ENCODE results near the gene CNOT6L. TPM values are rescaled to one million over a fixed set of nuclear protein-coding genes. Genes with fewer than 3 reads are reported as not detected.
A peak's percentile ranks its signal among the peaks of the same experiment; 100 is the strongest.
"Not testable (repeated sequence)": the region's sequence is repeated elsewhere in the genome, so short reads cannot be mapped to it uniquely, and the experiment has no call there.

The CNOT6L gene
- 10 to 100 TPM; 45.0 to 63.8 (median 53.0) TPM for polyA plus RNA-seq (ENCODE audit: low read depth in 6 of 6)

DNA sequence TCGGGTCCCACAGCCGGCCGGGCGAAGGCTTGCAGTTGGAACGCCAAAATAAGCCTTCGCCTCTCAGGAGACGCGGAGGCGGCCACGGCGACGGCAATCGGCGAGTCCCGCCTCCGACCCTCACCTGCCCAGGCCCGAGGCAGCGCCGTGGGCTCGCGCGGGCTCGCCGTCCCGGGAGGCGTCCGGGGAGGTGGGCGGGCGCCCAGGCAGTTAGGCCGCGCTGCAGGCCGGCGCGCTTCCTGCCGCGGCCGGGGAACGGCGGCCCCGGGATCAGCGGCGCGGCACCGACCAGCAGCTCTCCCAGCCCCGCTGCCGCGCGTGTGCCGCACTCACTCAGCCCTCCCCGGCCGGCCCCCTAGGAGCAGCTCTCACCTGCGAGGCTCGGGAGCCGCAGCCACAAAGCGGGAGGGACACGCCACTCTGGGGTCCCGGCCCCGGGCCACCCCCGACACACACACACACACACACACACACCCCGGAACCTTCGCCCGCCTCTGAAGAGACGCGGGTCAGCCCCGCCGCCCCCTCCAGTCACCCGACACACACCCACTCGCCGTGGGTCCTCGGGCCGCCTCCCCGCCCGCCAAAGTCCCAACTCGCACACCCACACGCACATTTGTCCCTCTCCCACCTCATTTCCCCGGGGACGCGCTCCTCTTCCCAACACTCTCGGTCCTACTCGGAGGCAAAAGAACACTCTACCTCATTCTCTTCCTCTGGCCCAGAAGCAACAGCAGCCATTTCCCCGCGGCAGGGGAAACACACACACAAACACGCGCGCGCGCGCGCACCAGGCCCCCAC is at the start of gene CNOT6L:
Gene CNOT6L, minus strand, starts transcription at position 767 of the 802 bp plus-strand sequence. Its CDS starts 60 bp downstream, at position 707.
- H3K9me3 Mint-ChIP-seq: peaks cover 0 to 4% (median 0%) of the 10 kb centered on the region in 7 donors
- ATAC-seq (ENCODE audit: low read depth in 2 of 2): peak; percentile 20 to 24
- H3K4me1 Mint-ChIP-seq: peaks cover 43 to 63% (median 55%) of the 10 kb centered on the region in 3 donors
- H3K4me3 Mint-ChIP-seq: peak within 1 kb of the TSS; percentile 93 to 100 (median 99)
- H3K36me3 Mint-ChIP-seq: peaks cover 0 to 14% of the 10 kb centered on the region in 2 donors
- H3K27ac Mint-ChIP-seq: peak within 1 kb of the TSS; percentile 99 to 100 (median 100)
- no peaks in the 10 kb centered on the region for H3K27me3 Mint-ChIP-seq
- DNase-seq: peak; percentile 62

GRCh38 chr4:77865259-77865658 is 46.1 kb upstream of the CNOT6L start:
- H3K27me3 Mint-ChIP-seq: peaks cover 0 to 3% (median 0%) of the 10 kb centered on the region in 3 donors
- DNase-seq (no peak), ATAC-seq (ENCODE audit: low read depth in 2 of 2) (no peak)
- H3K4me3 Mint-ChIP-seq: peak overlapping the region in 2 of 8 donors; percentile 12 to 44
- peaks cover 0 to 5% of the 10 kb centered on the region in 2 donors for H3K36me3 Mint-ChIP-seq
- peaks cover 40 to 66% (median 53%) of the 10 kb centered on the region in 3 donors for H3K4me1 Mint-ChIP-seq
- no peaks in the 10 kb centered on the region for H3K9me3 Mint-ChIP-seq
- H3K27ac Mint-ChIP-seq: peak overlapping the region in 2 of 6 donors; percentile 5 to 54

- peaks cover 31 to 54% (median 42%) of the 10 kb centered on the region in 3 donors for H3K4me1 Mint-ChIP-seq
- peak overlapping the region; percentile 86 to 100 (median 99) for H3K27ac Mint-ChIP-seq
- not testable (repeated sequence) for ATAC-seq (ENCODE audit: low read depth in 2 of 2); H3K9me3 Mint-ChIP-seq; H3K36me3 Mint-ChIP-seq; DNase-seq; H3K27me3 Mint-ChIP-seq
- peak overlapping the region; percentile 94 to 99 (median 96) for H3K4me3 Mint-ChIP-seq
These were observed 44.2 kb upstream of the CNOT6L start for GRCh38 chr4:77863341-77863740.

GRCh38 chr4:77862478-77863216 is 43.5 kb upstream of the CNOT6L start, which contains the start of gene MRPL1:
Gene MRPL1 (plus strand): TSS chr4:77862830. CDS start chr4:77862849, 19 bp downstream.
- peaks cover 34 to 54% (median 41%) of the 10 kb centered on the region in 3 donors for H3K4me1 Mint-ChIP-seq

GRCh38 chr4:77861495-77861894 is 42.3 kb upstream of the CNOT6L start:
- H3K27me3 Mint-ChIP-seq: peaks cover 0 to 3% (median 0%) of the 10 kb centered on the region in 3 donors
- H3K9me3 Mint-ChIP-seq: no peaks in the 10 kb centered on the region
- no peaks in the 10 kb centered on the region for H3K36me3 Mint-ChIP-seq
- ATAC-seq (ENCODE audit: low read depth in 2 of 2) (no peak), DNase-seq (no peak)
- H3K4me3 Mint-ChIP-seq: peak overlapping the region; percentile 94 to 99 (median 96)
- H3K4me1 Mint-ChIP-seq: peaks cover 38 to 58% (median 49%) of the 10 kb centered on the region in 3 donors
- H3K27ac Mint-ChIP-seq: peak overlapping the region; percentile 99 to 100 (median 100)

More at GRCh38 chr4:77862478-77863216, 43.5 kb upstream of the CNOT6L start, which contains the start of gene MRPL1:
- no peaks in the 10 kb centered on the region for H3K9me3 Mint-ChIP-seq
- peak within 1 kb of the TSS; percentile 99 to 100 (median 100) for H3K27ac Mint-ChIP-seq
- H3K27me3 Mint-ChIP-seq: peaks cover 0 to 3% (median 0%) of the 10 kb centered on the region in 3 donors
- peak; percentile 89 for DNase-seq
- H3K4me3 Mint-ChIP-seq: peak within 1 kb of the TSS; percentile 94 to 99 (median 96)
- peak; percentile 79 for ATAC-seq (ENCODE audit: low read depth in 2 of 2)
- H3K36me3 Mint-ChIP-seq: peaks cover 0 to 5% of the 10 kb centered on the region in 2 donors

GRCh38 chr4:77859256-77859655 is 40.1 kb upstream of the CNOT6L start:
- H3K4me1 Mint-ChIP-seq: peaks cover 46 to 57% (median 55%) of the 10 kb centered on the region in 3 donors
- DNase-seq (no peak), ATAC-seq (ENCODE audit: low read depth in 2 of 2) (no peak)
- H3K4me3 Mint-ChIP-seq: no peak overlapping the region
- H3K9me3 Mint-ChIP-seq: no peaks in the 10 kb centered on the region
- peak overlapping the region in 2 of 6 donors; percentile 83 to 84 for H3K27ac Mint-ChIP-seq
- peaks cover 0 to 3% (median 0%) of the 10 kb centered on the region in 3 donors for H3K27me3 Mint-ChIP-seq
- peaks cover 0 to under 1% of the 10 kb centered on the region in 2 donors for H3K36me3 Mint-ChIP-seq

GRCh38 chr4:77856152-77856551 is 37.0 kb upstream of the CNOT6L start:
- peak overlapping the region in 4 of 8 donors; percentile 8 to 82 (median 33) for H3K4me3 Mint-ChIP-seq
- no peaks in the 10 kb centered on the region for H3K9me3 Mint-ChIP-seq
- H3K27ac Mint-ChIP-seq: peak overlapping the region in 3 of 6 donors; percentile 1 to 72 (median 4)
- H3K4me1 Mint-ChIP-seq: peaks cover 48 to 54% (median 51%) of the 10 kb centered on the region in 3 donors
- H3K27me3 Mint-ChIP-seq: no peaks in the 10 kb centered on the region
- peaks cover 0 to 6% of the 10 kb centered on the region in 2 donors for H3K36me3 Mint-ChIP-seq
- DNase-seq (no peak), ATAC-seq (ENCODE audit: low read depth in 2 of 2) (no peak)

DNA sequence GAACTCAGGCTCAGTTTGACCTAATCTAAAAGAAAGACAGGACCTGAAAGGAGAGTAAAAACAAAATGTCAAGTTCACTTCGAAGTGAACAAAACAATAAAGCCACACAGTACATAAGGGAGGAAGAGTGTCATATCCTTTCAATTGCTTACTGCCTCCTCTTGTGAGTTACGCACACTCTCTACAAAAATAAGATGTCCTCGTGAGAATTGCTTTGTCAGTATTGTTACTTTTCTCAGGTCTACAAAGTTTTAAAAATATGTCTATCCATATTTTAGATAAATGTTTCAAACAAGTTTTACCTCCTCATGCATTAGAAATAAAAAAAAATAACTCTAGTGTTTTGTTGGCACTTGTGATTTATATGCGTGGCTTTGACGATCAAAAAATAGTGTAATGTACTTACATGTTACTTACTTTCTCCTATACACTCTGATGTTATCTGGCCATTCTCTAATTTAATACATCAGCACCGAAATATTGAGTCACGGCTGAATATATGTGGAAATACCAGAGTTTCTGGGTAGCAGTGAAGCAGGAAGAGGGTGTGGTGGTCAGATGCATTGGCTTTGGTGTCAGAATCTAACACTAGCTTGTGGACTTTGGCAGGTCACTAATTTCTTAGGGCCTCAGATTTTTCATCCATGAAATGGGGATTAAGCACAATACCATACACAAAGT is 35.4 kb upstream of the CNOT6L start:
- peak overlapping the region; percentile 33 to 97 (median 84) for H3K27ac Mint-ChIP-seq
- no peaks in the 10 kb centered on the region for H3K27me3 Mint-ChIP-seq
- no peaks in the 10 kb centered on the region for H3K9me3 Mint-ChIP-seq
- H3K36me3 Mint-ChIP-seq: peaks cover 0 to 6% of the 10 kb centered on the region in 2 donors
- peaks cover 45 to 53% (median 48%) of the 10 kb centered on the region in 3 donors for H3K4me1 Mint-ChIP-seq
- peak in 1 of 2 donors; percentile 27 for ATAC-seq (ENCODE audit: low read depth in 2 of 2)
- H3K4me3 Mint-ChIP-seq: peak overlapping the region; percentile 30 to 87 (median 63)
- DNase-seq: peak; percentile 21

DNA sequence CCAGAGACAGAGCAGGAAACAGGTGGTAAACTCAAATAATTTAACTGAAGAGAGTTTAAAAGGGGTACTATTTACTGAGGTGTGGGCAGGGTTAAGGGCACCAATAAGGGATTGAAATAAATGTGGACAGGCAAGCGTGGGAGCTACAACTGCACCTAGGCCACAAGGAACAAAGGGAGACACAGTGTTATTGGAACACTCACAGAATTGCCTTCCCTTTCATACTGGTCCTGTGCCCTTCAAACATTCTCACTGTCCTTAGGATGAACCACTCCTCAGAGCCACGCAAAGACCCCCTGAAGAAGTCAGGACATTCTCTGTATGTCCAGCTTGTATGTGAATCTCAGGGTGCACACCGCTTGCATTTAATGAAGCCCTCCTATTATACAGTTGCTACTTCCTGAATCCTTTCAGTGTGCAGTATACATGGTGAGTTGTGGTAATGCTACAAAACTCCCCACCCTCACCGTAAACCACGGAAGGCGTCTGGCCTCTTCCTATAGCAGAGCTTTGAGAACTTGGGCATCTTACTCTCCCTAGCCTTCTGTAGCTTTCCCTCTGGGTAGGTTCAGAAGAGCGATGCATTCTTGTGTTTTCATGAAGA is 33.8 kb upstream of the CNOT6L start:
- ATAC-seq (ENCODE audit: low read depth in 2 of 2) (peak; percentile 100), DNase-seq (peak; percentile 64)
- Mint-ChIP-seq H3K27ac (peak overlapping the region; percentile 74 to 97 (median 93)), H3K36me3 (peaks cover 0 to 6% of the 10 kb centered on the region in 2 donors), H3K9me3 (no peaks in the 10 kb centered on the region), H3K27me3 (no peaks in the 10 kb centered on the region), H3K4me1 (peaks cover 41 to 48% (median 43%) of the 10 kb centered on the region in 3 donors), H3K4me3 (peak overlapping the region; percentile 20 to 87 (median 76))

DNA sequence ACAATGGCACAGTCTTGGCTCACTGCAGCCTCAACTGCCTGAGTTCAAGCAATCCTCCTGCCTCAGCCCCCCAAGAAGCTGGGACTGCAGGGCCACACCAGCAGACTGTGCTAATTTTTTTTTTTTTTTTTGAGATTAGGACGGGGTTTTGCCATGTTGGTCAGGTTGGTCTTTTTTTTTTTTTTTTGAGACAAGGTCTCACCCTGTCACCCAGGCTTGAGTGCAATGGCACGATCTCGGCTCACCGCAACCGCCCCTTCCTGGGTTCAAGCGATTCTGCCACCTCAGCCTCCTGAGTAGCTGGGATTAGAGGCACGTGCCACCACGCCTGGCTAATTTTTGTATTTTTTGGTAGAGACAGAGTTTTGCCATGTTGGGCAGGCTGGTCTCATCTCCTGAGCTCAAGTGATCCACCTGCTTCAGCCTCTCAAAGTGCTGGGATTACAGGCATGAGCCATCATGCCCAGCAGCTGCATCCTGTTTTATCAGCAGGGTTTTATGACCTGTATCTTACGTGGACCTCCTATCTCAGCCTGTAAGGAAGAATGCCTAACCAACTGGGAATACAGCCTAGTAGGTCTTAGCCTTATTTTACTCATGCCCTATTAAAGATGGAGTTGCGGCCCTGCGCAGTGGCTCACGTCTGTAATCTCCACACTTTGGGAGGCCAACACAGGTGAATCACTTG is 30.3 kb upstream of the CNOT6L start:
- H3K36me3 Mint-ChIP-seq: peaks cover 0 to 6% of the 10 kb centered on the region in 2 donors
- ATAC-seq (ENCODE audit: low read depth in 2 of 2) (no peak), DNase-seq (no peak)
- H3K9me3 Mint-ChIP-seq: no peaks in the 10 kb centered on the region
- H3K27ac Mint-ChIP-seq: no peak overlapping the region
- H3K4me3 Mint-ChIP-seq: no peak overlapping the region
- peaks cover 20 to 25% (median 21%) of the 10 kb centered on the region in 3 donors for H3K4me1 Mint-ChIP-seq
- H3K27me3 Mint-ChIP-seq: no peaks in the 10 kb centered on the region

- Mint-ChIP-seq H3K4me3 (no peak overlapping the region), H3K4me1 (peaks cover 11 to 15% (median 14%) of the 10 kb centered on the region in 3 donors), H3K36me3 (no peaks in the 10 kb centered on the region), H3K27ac (no peak overlapping the region), H3K9me3 (no peaks in the 10 kb centered on the region), H3K27me3 (no peaks in the 10 kb centered on the region)
- no peak for DNase-seq
- no peak for ATAC-seq (ENCODE audit: low read depth in 2 of 2)
These were observed 29.3 kb upstream of the CNOT6L start for GRCh38 chr4:77848508-77848907.

DNA sequence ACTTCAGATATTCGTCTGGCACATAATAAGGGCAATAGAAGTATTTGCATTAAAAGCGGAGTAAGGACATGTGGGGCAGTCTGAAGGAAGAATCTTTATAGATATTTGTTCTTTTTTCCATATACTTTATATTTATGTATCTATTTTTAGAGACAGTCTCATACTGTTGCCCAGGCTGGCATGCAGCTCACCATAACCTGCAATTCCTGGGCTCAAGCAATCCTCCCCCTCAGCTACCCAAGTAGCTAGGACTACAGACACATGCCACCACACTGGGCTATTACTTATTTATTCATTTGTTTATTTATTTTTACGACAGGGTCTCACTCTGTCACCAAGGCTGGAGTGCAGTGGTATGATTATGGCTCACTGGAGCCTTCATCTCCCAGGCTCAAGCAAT is 26.8 kb upstream of the CNOT6L start:
- no peaks in the 10 kb centered on the region for H3K36me3 Mint-ChIP-seq
- H3K27ac Mint-ChIP-seq: no peak overlapping the region
- no peaks in the 10 kb centered on the region for H3K27me3 Mint-ChIP-seq
- H3K4me1 Mint-ChIP-seq: no peaks in the 10 kb centered on the region
- DNase-seq: no peak
- no peak for ATAC-seq (ENCODE audit: low read depth in 2 of 2)
- no peak overlapping the region for H3K4me3 Mint-ChIP-seq
- H3K9me3 Mint-ChIP-seq: no peaks in the 10 kb centered on the region
